ENCODE results near the gene TNN. TPM values are rescaled to one million over a fixed set of nuclear protein-coding genes. Genes with fewer than 3 reads are reported as not detected.

Gene TNN
- total RNA-seq, 1 donor from 2014 or later, result not detected

- intact Hi-C loops (cut with micrococcal nuclease), result loop anchor here (10.0 kb wide), 1 partner anchor 1009 kb away; the partner anchor contains the start of gene COP1
Observed at GRCh38 chr1:175195798-175196197, 128.2 kb downstream of the TNN start.

GRCh38 chr1:175197531-175197930 lies 129.9 kb downstream of the TNN start:
- intact Hi-C loops (cut with micrococcal nuclease), result loop anchor here (10.0 kb wide), 1 partner anchor 1007 kb away; the partner anchor contains the start of gene COP1

Other genes with a start within 250 kb of the TNN start
- 211 and 231 TPM in 2 replicates for gene CACYBP, start 67.9 kb upstream of the TNN start, total RNA-seq
- 29.0 and 31.9 TPM in 2 replicates for gene MRPS14, start 44.4 kb upstream of the TNN start, total RNA-seq
- gene KIAA0040, start 124.9 kb downstream of the TNN start, total RNA-seq, result 88.2 and 90.1 TPM in 2 replicates